OCI-LY1 (cell line): Measurements from ENCODE around the gene SSTR1.

Experiments used
- CTCF ChIP-seq: fragments of 200-600 bp; sonication (generic), shearing (Covaris generic); IDR thresholded peaks from 2 replicates; pipeline ENCODE4 v1.5.1; 2017; ENCODE audit warnings: mild to moderate bottlenecking, antibody characterized with exemption, low read length, moderate library complexity, mixed read lengths
- EZH2 ChIP-seq: fragments of 200-600 bp; sonication (generic), shearing (Covaris generic); IDR thresholded peaks from 2 replicates; pipeline ENCODE4 v1.8.0; 2017; ENCODE audit warnings: borderline replicate concordance, mixed run types, mild to moderate bottlenecking, antibody characterized with exemption, low read length, moderate library complexity, mixed read lengths

GRCh38 chr14:38189930-38190726 lies 17.6 kb upstream of the SSTR1 start:
- TF ChIP-seq CTCF (no peak), EZH2 (no peak)
